Large intestine (tissue), 3 donors: ENCODE data around the gene FAM169A. TPM values are rescaled to one million over a fixed set of nuclear protein-coding genes. Genes with fewer than 3 reads are reported as not detected.
"Not testable (repeated sequence)": the region's sequence is repeated elsewhere in the genome, so short reads cannot be mapped to it uniquely, and the experiment has no call there.

Experiments used
- DNase-seq, 2 donors: peaks; one replicate each; pipeline versions ENCODE4 v3.0.0 to v3.0.0-alpha.2; 2013
- H3K27ac ChIP-seq: one replicate; pipeline ENCODE4 v1.5.1; 2013; ENCODE audit warnings: low read length
- H3K27me3 ChIP-seq: 2 replicates; pipeline ENCODE4 v1.6.1; 2013; ENCODE audit warnings: low read length; ENCODE audit not compliant: control insufficient read depth, insufficient read depth
- H3K36me3 ChIP-seq: 2 replicates; pipeline ENCODE4 v1.6.1; 2013; ENCODE audit warnings: low read length; ENCODE audit not compliant: control insufficient read depth, insufficient read depth
- H3K4me1 ChIP-seq: one replicate; pipeline ENCODE4 v1.6.1; 2013; ENCODE audit warnings: low read length; ENCODE audit not compliant: control insufficient read depth, insufficient read depth
- H3K4me3 ChIP-seq: one replicate; pipeline ENCODE4 v1.5.1; 2013; ENCODE audit warnings: low read length
- H3K9me3 ChIP-seq: one replicate; pipeline ENCODE4 v1.6.1; 2013; ENCODE audit warnings: mild to moderate bottlenecking, low read depth, low read length, moderate library complexity; ENCODE audit not compliant: control insufficient read depth
- WGBS: methylation state at CpG from one replicate; pipeline ENCODE4 v1.1.5; 2013; ENCODE audit warnings: low lambda C conversion rate; ENCODE audit not compliant: insufficient coverage; 5-methylcytosine and 5-hydroxymethylcytosine counted together
- polyA plus RNA-seq: library from polyadenylated mRNA; unstranded; fragments of 120-200 nt; gene quantifications from one replicate; pipeline ENCODE4 v1.2.1, GENCODE V29; 2013

The FAM169A gene
- polyA plus RNA-seq, 1 donor: 3.7 TPM

- Histone ChIP-seq H3K4me1 (no peaks in the 10 kb centered on the region), H3K36me3 (no peaks in the 10 kb centered on the region), H3K27me3 (no peaks in the 10 kb centered on the region), H3K9me3 (no peaks in the 10 kb centered on the region), H3K4me3 (no peak overlapping the region), H3K27ac (no peak overlapping the region)
- WGBS: no CpG with 5 or more reads among the region's 2 CpGs
- DNase-seq: no peak
Observed at GRCh38 chr5:74892921-74893320, 26.7 kb upstream of the FAM169A start.

GRCh38 chr5:74889523-74890105 lies 23.4 kb upstream of the FAM169A start:
- Histone ChIP-seq H3K4me3 (no peak overlapping the region), H3K9me3 (no peaks in the 10 kb centered on the region), H3K36me3 (no peaks in the 10 kb centered on the region), H3K27ac (no peak overlapping the region), H3K4me1 (no peaks in the 10 kb centered on the region), H3K27me3 (no peaks in the 10 kb centered on the region)
- DNase-seq: no peak
- no CpG with 5 or more reads among the region's 2 CpGs for WGBS

GRCh38 chr5:74888117-74888516 lies 21.9 kb upstream of the FAM169A start:
- Histone ChIP-seq H3K27ac (no peak overlapping the region), H3K27me3 (no peaks in the 10 kb centered on the region), H3K36me3 (no peaks in the 10 kb centered on the region), H3K9me3 (no peaks in the 10 kb centered on the region), H3K4me1 (no peaks in the 10 kb centered on the region), H3K4me3 (no peak overlapping the region)
- 96% methylated on average over 3 of the region's 4 CpGs for WGBS
- no peak for DNase-seq

- H3K27me3 ChIP-seq: no peaks in the 10 kb centered on the region
- H3K4me3 ChIP-seq: no peak overlapping the region
- H3K4me1 ChIP-seq: no peaks in the 10 kb centered on the region
- no peak for DNase-seq
- H3K27ac ChIP-seq: no peak overlapping the region
- H3K9me3 ChIP-seq: no peaks in the 10 kb centered on the region
- H3K36me3 ChIP-seq: no peaks in the 10 kb centered on the region
Observed at GRCh38 chr5:74885170-74885569, 19.0 kb upstream of the FAM169A start.

GRCh38 chr5:74882379-74883134 lies 16.4 kb upstream of the FAM169A start:
- not testable (repeated sequence) for H3K36me3 ChIP-seq, H3K4me3 ChIP-seq, H3K9me3 ChIP-seq, H3K27me3 ChIP-seq, H3K4me1 ChIP-seq, DNase-seq, H3K27ac ChIP-seq
- no CpG with 5 or more reads among the region's 10 CpGs for WGBS

- Histone ChIP-seq H3K4me1 (no peaks in the 10 kb centered on the region), H3K36me3 (no peaks in the 10 kb centered on the region), H3K27me3 (no peaks in the 10 kb centered on the region), H3K9me3 (no peaks in the 10 kb centered on the region), H3K4me3 (no peak overlapping the region), H3K27ac (no peak overlapping the region)
- no peak for DNase-seq
- WGBS: no CpG with 5 or more reads among the region's 4 CpGs
Observed at GRCh38 chr5:74877624-74878304, 11.6 kb upstream of the FAM169A start.

- Histone ChIP-seq H3K9me3 (no peaks in the 10 kb centered on the region), H3K27me3 (no peaks in the 10 kb centered on the region), H3K4me3 (no peak overlapping the region), H3K4me1 (no peaks in the 10 kb centered on the region), H3K27ac (no peak overlapping the region), H3K36me3 (no peaks in the 10 kb centered on the region)
- no CpG with 5 or more reads among the region's 7 CpGs for WGBS
- peak; percentile 3 to 50 for DNase-seq
Observed at GRCh38 chr5:74875994-74876791, 10.0 kb upstream of the FAM169A start.

- no peak for DNase-seq
- no peaks in the 10 kb centered on the region for H3K4me1 ChIP-seq
- no peak overlapping the region for H3K27ac ChIP-seq
- H3K27me3 ChIP-seq: no peaks in the 10 kb centered on the region
- no peaks in the 10 kb centered on the region for H3K9me3 ChIP-seq
- WGBS: no CpG with 5 or more reads among the region's 3 CpGs
- H3K4me3 ChIP-seq: no peak overlapping the region
- no peaks in the 10 kb centered on the region for H3K36me3 ChIP-seq
Observed at GRCh38 chr5:74873525-74874249, 7.5 kb upstream of the FAM169A start.

- WGBS: 80% methylated on average over 1 of the region's 3 CpGs
- Histone ChIP-seq H3K4me3 (no peak overlapping the region), H3K9me3 (peaks cover 3% of the 10 kb centered on the region), H3K36me3 (no peaks in the 10 kb centered on the region), H3K27ac (no peak overlapping the region), H3K4me1 (peaks cover 5% of the 10 kb centered on the region), H3K27me3 (peaks cover 9% of the 10 kb centered on the region)
- no peak for DNase-seq
Observed at GRCh38 chr5:74870299-74871067, 4.3 kb upstream of the FAM169A start.
